Measurements from ENCODE around the gene CDH26.

- TF ChIP-seq CTCF (conservative IDR thresholded peaks at IDR 0.05) = no peak
- TF ChIP-seq ZFX (IDR thresholded peaks at IDR 0.05) = no peak
Measured at GRCh38 chr20:60022849-60023248, 64.6 kb downstream of the CDH26 start.

Data from C4-2B (cell line).